DOHH2 (cell line): ENCODE measurements around the gene SRRM1.

Experiments
- CTCF ChIP-seq: fragments of 200-600 bp; sonication (generic); IDR thresholded peaks from one replicate; pipeline ENCODE4 v1.5.1; 2014; ENCODE audit warnings: antibody characterized with exemption, mild to moderate bottlenecking, low read depth, low read length; ENCODE audit not compliant: poor library complexity, severe bottlenecking
- EZH2phosphoT487 ChIP-seq: fragments of 200-600 bp; sonication (generic); IDR thresholded peaks from 2 replicates; pipeline ENCODE4 v1.6.1; 2017; ENCODE audit warnings: borderline replicate concordance, mild to moderate bottlenecking, antibody characterized with exemption, low read length, moderate library complexity, mixed read lengths

GRCh38 chr1:24709791-24710441 is 66.8 kb downstream of the SRRM1 start:
- no peak for TF ChIP-seq CTCF
- TF ChIP-seq EZH2phosphoT487 = no peak
